ENCODE measurements around the gene ZNF778.
"Not testable (repeated sequence)": the region's sequence is repeated elsewhere in the genome, so short reads cannot be mapped to it uniquely, and the experiment has no call there.

Gene ZNF778

DNA sequence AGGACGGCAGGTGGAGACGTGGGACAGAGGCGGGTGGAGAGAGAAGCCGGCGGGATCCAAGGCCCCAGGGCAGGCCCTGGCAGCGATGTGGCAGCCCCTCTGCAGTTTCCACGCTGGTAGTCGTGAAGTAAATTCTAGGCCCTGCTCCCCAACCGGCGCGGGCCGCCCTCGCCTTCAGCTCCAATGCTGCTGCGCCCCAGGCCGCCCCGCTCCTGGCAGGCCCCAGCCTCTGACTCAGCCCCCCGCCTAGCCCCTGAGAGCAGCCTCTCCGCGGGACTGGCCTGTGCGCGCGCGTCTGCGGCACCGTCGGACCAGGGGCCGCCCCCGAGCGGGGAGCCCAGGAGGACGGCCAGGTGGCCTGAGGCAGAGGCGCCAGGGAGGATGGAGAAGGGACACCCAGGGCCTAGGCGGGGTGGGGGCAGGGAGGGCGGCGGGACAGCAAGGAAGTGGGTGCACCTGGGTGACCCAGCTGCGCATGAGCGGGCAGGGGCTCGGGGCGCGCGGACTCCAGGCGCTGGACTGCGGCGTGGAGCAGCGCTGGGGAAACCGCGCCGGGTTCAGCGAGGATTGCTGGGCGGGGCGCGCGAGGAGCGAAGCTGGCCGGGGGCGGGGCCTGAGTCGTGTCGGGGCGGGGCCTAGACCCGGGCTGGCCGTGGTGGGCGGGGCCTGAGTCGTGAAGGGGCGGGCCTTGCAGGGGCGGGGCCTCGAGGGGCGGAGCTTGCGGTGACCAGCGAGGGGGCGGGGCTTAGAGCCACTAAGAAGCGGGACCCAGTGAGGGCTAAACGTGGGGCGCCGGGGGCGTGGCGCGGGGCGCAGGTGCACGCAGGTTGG lies 29.6 kb downstream of the ZNF778 start:
- Histone ChIP-seq H3K4me3 (ENCODE audit: low read depth, low read length) (peak overlapping the region; percentile 81), H3K79me2 (ENCODE audit: control insufficient read depth, insufficient read depth, low read length, unreplicated experiment) (no peaks in the 10 kb centered on the region), H3K36me3 (ENCODE audit: insufficient read depth, low read length) (no peaks in the 10 kb centered on the region), H3K27ac (ENCODE audit: low read depth, low read length) (no peak overlapping the region), H2AFZ (ENCODE audit: low read length, unreplicated experiment) (peak overlapping the region; percentile 48), H3K27me3 (ENCODE audit: insufficient read depth, low read length) (no peaks in the 10 kb centered on the region), H3K4me1 (ENCODE audit: control insufficient read depth, insufficient read depth, low read length, unreplicated experiment) (no peaks in the 10 kb centered on the region)

DNA sequence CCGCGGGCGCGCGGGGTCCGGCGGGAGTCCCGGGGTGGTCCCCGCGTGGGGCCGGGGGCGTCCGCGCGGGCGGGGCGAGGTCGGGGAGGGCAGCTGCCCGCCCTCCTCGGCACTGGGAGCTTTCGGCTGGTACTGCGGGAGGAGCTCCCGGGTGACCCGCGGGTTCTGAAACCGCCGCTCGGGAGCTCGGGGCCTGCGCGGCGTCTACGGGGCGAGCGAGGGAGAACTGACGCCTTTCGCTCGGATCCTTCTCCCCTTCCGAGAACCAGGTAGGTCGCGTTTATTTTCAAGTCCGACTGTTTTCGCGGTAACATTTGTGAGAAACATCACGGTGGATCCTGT lies 30.2 kb downstream of the ZNF778 start:
- H3K79me2 ChIP-seq (ENCODE audit: control insufficient read depth, insufficient read depth, low read length, unreplicated experiment); H3K27me3 ChIP-seq (ENCODE audit: insufficient read depth, low read length); H3K36me3 ChIP-seq (ENCODE audit: insufficient read depth, low read length); H2AFZ ChIP-seq (ENCODE audit: low read length, unreplicated experiment); H3K4me1 ChIP-seq (ENCODE audit: control insufficient read depth, insufficient read depth, low read length, unreplicated experiment); H3K27ac ChIP-seq (ENCODE audit: low read depth, low read length): not testable (repeated sequence)
- peak overlapping the region; percentile 60 for H3K4me3 ChIP-seq (ENCODE audit: low read depth, low read length)

DNA sequence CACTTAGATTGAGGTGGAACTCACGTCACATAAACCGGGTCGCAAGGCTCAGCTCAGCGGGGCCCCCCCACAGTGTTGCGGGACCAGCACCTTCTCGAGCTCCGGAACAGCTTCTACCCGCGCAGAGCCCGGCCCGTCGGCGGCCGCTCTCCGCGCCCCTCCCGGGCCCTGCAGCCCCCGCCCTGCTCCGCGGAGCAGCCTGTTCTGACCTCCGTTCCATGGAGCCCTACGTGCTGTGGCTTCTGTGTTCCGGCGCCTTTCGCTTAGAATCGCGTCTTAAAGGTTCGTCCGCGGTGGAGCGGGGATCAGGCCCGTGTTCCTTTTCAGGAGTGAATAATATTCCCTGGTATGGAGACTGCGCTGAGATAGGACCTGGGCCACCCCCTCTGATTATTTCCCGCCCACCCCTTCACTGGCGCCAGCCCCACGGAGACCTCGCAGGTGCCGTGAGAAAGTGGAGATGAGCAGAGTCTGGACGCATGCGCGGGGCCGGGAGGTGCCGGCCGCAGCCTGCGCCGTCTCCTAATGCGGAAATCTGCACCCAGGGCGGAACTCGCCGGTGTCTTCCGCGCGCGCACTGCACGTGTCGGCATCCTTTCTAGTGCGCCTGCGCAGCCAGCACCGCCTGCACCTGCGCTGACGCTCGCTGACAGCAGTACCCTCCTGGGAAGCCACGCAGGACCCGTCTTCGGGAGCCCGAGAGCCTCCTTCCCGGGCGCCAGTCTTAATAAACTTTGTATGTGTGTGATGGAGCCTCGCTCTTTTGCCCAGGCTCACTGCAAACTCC lies 30.9 kb downstream of the ZNF778 start:
- H3K4me1 ChIP-seq (ENCODE audit: control insufficient read depth, insufficient read depth, low read length, unreplicated experiment), result no peaks in the 10 kb centered on the region
- no peaks in the 10 kb centered on the region for H3K27me3 ChIP-seq (ENCODE audit: insufficient read depth, low read length)
- H3K4me3 ChIP-seq (ENCODE audit: low read depth, low read length), result peak overlapping the region; percentile 60
- H3K27ac ChIP-seq (ENCODE audit: low read depth, low read length), result no peak overlapping the region
- no peaks in the 10 kb centered on the region for H3K36me3 ChIP-seq (ENCODE audit: insufficient read depth, low read length)
- no peak overlapping the region for H2AFZ ChIP-seq (ENCODE audit: low read length, unreplicated experiment)
- H3K79me2 ChIP-seq (ENCODE audit: control insufficient read depth, insufficient read depth, low read length, unreplicated experiment), result no peaks in the 10 kb centered on the region

DNA sequence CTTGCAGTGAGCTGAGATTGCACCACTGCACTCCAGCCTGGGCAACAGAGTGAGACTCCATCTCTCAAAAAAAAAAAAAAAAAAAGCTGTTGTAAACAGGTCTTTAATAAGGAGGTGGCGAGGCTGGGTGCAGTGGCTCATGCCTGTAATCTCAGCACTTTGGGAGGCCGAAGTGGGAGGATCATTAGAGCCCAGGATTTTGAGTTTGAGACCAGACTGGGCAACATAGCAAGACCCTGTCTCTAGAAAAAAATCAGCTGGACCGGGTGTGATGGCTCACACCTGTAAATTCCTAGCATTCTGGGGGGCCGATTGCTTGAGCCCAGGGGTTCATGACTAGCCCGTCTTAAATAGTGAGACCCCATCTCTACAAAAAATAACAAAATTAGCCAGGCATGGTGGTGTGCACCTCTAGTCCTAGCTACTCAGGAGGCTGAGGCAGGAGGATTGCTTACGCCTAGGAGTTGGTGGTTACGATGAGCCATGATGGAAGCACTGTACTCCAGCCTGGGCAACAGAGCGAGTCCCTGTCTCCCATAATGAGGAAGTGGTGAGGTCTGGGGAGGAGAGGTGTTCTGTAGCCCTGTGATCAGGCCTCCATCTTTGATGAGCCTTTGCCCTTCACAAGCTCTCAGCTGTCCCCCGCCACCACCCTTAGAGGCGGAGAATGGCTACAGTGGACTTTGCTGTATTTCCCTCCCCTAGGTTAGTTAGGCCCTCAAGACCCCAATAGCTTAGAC lies 36.2 kb downstream of the ZNF778 start:
- no peaks in the 10 kb centered on the region for H3K36me3 ChIP-seq (ENCODE audit: insufficient read depth, low read length)
- no peaks in the 10 kb centered on the region for H3K79me2 ChIP-seq (ENCODE audit: control insufficient read depth, insufficient read depth, low read length, unreplicated experiment)
- no peaks in the 10 kb centered on the region for H3K27me3 ChIP-seq (ENCODE audit: insufficient read depth, low read length)
- H3K4me3 ChIP-seq (ENCODE audit: low read depth, low read length), result no peak overlapping the region
- no peak overlapping the region for H2AFZ ChIP-seq (ENCODE audit: low read length, unreplicated experiment)
- H3K27ac ChIP-seq (ENCODE audit: low read depth, low read length), result no peak overlapping the region
- peaks cover 3% of the 10 kb centered on the region for H3K4me1 ChIP-seq (ENCODE audit: control insufficient read depth, insufficient read depth, low read length, unreplicated experiment)

DNA sequence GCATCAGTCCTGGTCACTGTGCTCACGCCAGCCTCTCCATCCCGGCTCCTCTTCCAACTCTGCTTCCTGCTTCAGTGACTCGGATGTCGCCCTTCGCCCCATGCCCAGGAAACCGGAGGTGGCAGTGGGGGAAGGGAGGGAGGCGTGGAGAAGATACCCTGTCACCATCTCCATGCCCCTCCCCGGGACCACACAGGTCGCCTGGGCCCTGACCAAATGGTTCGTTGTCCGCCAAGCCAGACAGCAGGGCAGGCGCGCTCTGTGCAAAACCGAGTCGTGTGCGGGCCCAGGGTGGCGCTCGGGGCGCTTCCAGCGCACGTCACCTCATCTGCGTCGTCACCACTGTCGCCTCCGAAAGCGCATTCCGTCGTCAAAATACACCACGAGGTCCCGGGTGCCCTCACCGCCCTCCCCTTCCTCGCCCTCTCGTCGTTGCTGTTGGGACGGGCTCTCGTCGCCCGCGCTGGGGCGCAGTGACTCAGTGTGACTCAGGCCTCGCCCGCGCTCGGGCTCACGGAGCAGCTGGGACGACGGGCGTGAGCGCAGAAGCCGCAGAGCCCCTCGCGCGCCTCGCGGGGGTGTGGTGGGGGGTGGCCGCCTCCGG lies 39.2 kb downstream of the ZNF778 start:
- no peaks in the 10 kb centered on the region for H3K36me3 ChIP-seq (ENCODE audit: insufficient read depth, low read length)
- peak overlapping the region; percentile 22 for H2AFZ ChIP-seq (ENCODE audit: low read length, unreplicated experiment)
- H3K27ac ChIP-seq (ENCODE audit: low read depth, low read length), result peak overlapping the region; percentile 35; the same call in 1 of the 2 replicates
- H3K4me1 ChIP-seq (ENCODE audit: control insufficient read depth, insufficient read depth, low read length, unreplicated experiment), result peaks cover 6% of the 10 kb centered on the region
- no peaks in the 10 kb centered on the region for H3K79me2 ChIP-seq (ENCODE audit: control insufficient read depth, insufficient read depth, low read length, unreplicated experiment)
- peak overlapping the region; percentile 93 for H3K4me3 ChIP-seq (ENCODE audit: low read depth, low read length)
- H3K27me3 ChIP-seq (ENCODE audit: insufficient read depth, low read length), result no peaks in the 10 kb centered on the region

DNA sequence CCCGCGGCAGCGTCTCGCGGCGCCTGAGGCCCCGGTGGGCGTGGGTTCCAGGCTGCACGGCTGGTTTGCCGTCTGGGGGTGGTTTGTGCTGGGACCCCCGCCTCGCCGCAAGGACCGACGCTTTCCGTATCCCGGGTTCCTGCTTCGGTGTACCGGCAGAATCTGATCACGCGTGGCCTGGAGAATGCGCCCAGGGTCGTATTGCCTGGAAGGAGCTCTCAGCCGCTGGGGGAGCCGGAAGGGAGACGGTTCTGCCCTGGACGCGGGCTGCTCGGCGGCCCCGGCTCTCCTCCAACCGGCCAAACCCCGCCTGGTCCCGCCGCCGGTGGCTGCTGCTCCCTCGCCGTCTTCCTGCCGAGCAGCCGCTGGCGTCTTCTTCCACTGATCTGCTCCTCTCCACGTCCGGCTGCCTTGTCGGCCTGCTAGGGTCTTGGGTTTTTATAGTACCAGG lies 39.8 kb downstream of the ZNF778 start:
- H3K79me2 ChIP-seq (ENCODE audit: control insufficient read depth, insufficient read depth, low read length, unreplicated experiment), result no peaks in the 10 kb centered on the region
- H3K27ac ChIP-seq (ENCODE audit: low read depth, low read length), result peak overlapping the region; percentile 35; the same call in 1 of the 2 replicates
- no peaks in the 10 kb centered on the region for H3K27me3 ChIP-seq (ENCODE audit: insufficient read depth, low read length)
- H3K4me3 ChIP-seq (ENCODE audit: low read depth, low read length), result peak overlapping the region; percentile 93
- H2AFZ ChIP-seq (ENCODE audit: low read length, unreplicated experiment), result peak overlapping the region; percentile 22
- no peaks in the 10 kb centered on the region for H3K36me3 ChIP-seq (ENCODE audit: insufficient read depth, low read length)
- H3K4me1 ChIP-seq (ENCODE audit: control insufficient read depth, insufficient read depth, low read length, unreplicated experiment), result peaks cover 10% of the 10 kb centered on the region

DNA sequence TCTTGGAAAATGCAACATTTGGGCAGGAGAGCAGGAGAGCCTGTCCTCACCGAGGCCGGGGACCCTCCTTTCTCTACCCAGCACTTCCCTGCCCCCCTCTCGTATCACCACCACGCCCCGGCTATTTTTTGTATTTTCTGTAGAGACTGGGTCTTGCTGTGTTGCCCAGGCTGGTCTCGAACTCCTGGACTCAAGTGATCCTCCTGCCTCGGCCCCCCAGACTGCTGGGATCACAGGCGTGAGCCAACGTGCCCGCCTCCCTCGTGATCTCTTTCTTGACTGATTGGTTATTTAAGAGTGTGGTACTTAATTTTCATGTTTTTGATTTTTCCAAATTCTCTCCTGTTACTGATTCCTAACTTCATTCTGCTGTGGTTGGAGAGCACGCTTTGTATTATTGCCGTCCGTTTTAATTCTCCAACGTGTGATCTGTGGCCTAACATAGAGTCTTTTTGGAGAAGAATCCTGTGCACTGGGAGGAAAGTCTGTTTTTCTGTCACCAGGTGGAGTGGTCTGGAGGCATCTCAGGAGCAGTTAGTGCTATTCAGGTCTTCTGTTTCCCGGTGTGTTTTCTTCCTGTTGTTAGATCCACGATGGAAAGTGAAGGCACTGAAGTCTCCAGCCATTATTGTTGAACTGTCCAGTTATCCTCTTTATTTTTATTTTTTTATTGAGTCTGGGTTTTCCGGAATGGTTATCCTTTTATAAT lies 40.4 kb downstream of the ZNF778 start:
- Histone ChIP-seq H2AFZ (ENCODE audit: low read length, unreplicated experiment) (no peak overlapping the region), H3K4me1 (ENCODE audit: control insufficient read depth, insufficient read depth, low read length, unreplicated experiment) (peaks cover 10% of the 10 kb centered on the region), H3K4me3 (ENCODE audit: low read depth, low read length) (peak overlapping the region; percentile 93), H3K36me3 (ENCODE audit: insufficient read depth, low read length) (no peaks in the 10 kb centered on the region), H3K27ac (ENCODE audit: low read depth, low read length) (no peak overlapping the region), H3K27me3 (ENCODE audit: insufficient read depth, low read length) (no peaks in the 10 kb centered on the region), H3K79me2 (ENCODE audit: control insufficient read depth, insufficient read depth, low read length, unreplicated experiment) (no peaks in the 10 kb centered on the region)

DNA sequence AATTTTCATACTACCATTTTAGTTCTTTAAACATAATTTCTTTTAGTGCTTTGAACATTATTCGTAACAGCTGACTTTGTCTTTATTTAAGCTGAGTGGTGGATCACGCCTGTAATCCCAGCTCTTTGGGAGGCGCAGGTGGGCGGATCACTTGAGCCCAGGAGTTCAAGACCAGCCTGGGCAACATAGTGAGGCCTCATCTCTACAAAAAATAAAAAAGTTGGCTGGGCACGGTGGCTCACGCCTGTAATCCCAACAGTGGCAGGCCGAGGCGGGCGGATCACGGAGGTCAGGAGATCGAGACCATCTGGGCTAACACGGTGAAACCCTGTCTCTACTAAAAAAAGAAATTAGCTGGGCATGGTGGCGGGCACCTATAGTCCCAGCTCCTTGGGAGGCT lies 42.4 kb downstream of the ZNF778 start:
- peaks cover 10% of the 10 kb centered on the region for H3K4me1 ChIP-seq (ENCODE audit: control insufficient read depth, insufficient read depth, low read length, unreplicated experiment)
- H3K27ac ChIP-seq (ENCODE audit: low read depth, low read length); H3K79me2 ChIP-seq (ENCODE audit: control insufficient read depth, insufficient read depth, low read length, unreplicated experiment); H3K4me3 ChIP-seq (ENCODE audit: low read depth, low read length); H2AFZ ChIP-seq (ENCODE audit: low read length, unreplicated experiment); H3K27me3 ChIP-seq (ENCODE audit: insufficient read depth, low read length); H3K36me3 ChIP-seq (ENCODE audit: insufficient read depth, low read length): not testable (repeated sequence)

DNA sequence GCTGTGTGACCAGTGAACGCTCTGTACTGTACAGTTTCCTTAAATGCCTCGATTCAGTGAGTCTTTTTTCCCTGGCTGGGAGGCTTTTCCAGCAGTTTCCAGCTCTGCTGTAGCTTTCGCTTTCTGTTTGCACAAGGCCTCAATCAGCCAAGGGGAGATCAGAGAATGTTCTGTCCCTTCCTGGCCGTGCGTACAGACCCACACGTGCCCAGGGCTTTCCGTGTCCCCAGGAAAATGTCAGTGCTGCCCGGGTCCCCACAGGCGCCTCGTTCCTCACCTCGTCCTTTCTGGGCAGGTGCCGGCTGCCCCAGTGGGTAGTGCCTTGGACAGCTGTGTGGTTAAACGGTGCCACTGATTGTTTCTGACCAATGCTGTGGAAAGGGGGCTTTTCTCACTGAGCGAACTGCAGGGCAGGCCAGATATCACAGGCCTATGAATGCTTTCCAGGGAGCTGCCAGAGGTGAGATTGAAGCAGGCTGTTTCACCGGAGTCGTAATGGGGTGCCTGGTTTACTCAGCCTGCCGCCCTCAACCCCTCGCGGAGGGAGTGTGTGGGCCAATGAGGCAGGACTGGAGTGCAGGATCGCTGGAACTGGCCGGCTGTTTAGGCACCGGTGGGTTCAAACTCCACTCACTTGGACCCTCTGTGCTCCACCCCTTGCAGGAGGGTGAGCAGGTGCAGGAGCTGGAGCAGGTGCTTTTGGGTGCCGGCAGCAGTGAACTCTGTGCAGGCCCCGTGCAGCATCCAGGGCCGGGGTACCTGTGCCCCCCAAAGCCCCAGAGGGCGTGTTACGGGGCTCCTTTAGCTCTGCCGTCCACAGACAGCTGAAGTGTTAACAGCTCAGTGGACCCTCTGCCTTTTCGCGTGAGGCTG lies 44.4 kb downstream of the ZNF778 start:
- Histone ChIP-seq H2AFZ (ENCODE audit: low read length, unreplicated experiment) (peak overlapping the region; percentile 0), H3K4me3 (ENCODE audit: low read depth, low read length) (peak overlapping the region; percentile 41), H3K27me3 (ENCODE audit: insufficient read depth, low read length) (no peaks in the 10 kb centered on the region), H3K36me3 (ENCODE audit: insufficient read depth, low read length) (peaks cover 15% of the 10 kb centered on the region; the same call in 1 of the 2 replicates), H3K27ac (ENCODE audit: low read depth, low read length) (peak overlapping the region; percentile 47; the same call in 1 of the 2 replicates), H3K79me2 (ENCODE audit: control insufficient read depth, insufficient read depth, low read length, unreplicated experiment) (no peaks in the 10 kb centered on the region), H3K4me1 (ENCODE audit: control insufficient read depth, insufficient read depth, low read length, unreplicated experiment) (peaks cover 10% of the 10 kb centered on the region)

Data from ACC112 (cell line).